HG02938 (cell line): ENCODE results near the gene NAALADL2.
"Not testable (repeated sequence)": the region's sequence is repeated elsewhere in the genome, so short reads cannot be mapped to it uniquely, and the experiment has no call there.

ENCODE experiments used
- ATAC-seq: cut with Tn5 transposase; IDR thresholded peaks from one replicate; pipeline ENCODE4 v1.9.1; 2021; ENCODE audit warnings: mild to moderate bottlenecking, moderate library complexity; ENCODE audit not compliant: unreplicated experiment

Gene NAALADL2

GRCh38 chr3:175528693-175529092, 669.6 kb downstream of the NAALADL2 start:
- not testable (repeated sequence) for ATAC-seq

- no peak for ATAC-seq
Measured at GRCh38 chr3:175535351-175535750, 676.2 kb downstream of the NAALADL2 start.

- ATAC-seq, result no peak
Measured at GRCh38 chr3:175546115-175546514, 687.0 kb downstream of the NAALADL2 start.

GRCh38 chr3:175552929-175553328, 693.8 kb downstream of the NAALADL2 start:
- ATAC-seq, result no peak

GRCh38 chr3:175554801-175555200, 695.7 kb downstream of the NAALADL2 start:
- no peak for ATAC-seq

- ATAC-seq, result no peak
Measured at GRCh38 chr3:175558261-175558660, 699.1 kb downstream of the NAALADL2 start.

GRCh38 chr3:175564363-175564762, 705.2 kb downstream of the NAALADL2 start:
- ATAC-seq, result no peak

GRCh38 chr3:175571096-175571495, 712.0 kb downstream of the NAALADL2 start:
- ATAC-seq, result no peak

GRCh38 chr3:175573226-175573625, 714.1 kb downstream of the NAALADL2 start:
- ATAC-seq, result no peak

- ATAC-seq, result no peak
Measured at GRCh38 chr3:175580318-175580717, 721.2 kb downstream of the NAALADL2 start.

GRCh38 chr3:175585898-175586297, 726.8 kb downstream of the NAALADL2 start:
- no peak for ATAC-seq

- no peak for ATAC-seq
Measured at GRCh38 chr3:175590745-175591144, 731.6 kb downstream of the NAALADL2 start.

GRCh38 chr3:175591375-175591774, 732.2 kb downstream of the NAALADL2 start:
- ATAC-seq, result no peak

GRCh38 chr3:175593331-175593730, 734.2 kb downstream of the NAALADL2 start:
- ATAC-seq, result no peak

GRCh38 chr3:175598740-175599139, 739.6 kb downstream of the NAALADL2 start:
- no peak for ATAC-seq

- no peak for ATAC-seq
Measured at GRCh38 chr3:175601521-175601920, 742.4 kb downstream of the NAALADL2 start.

- ATAC-seq, result no peak
Measured at GRCh38 chr3:175605851-175606250, 746.7 kb downstream of the NAALADL2 start.

GRCh38 chr3:175606650-175607318, 747.6 kb downstream of the NAALADL2 start:
- no peak for ATAC-seq

GRCh38 chr3:175608356-175608755, 749.2 kb downstream of the NAALADL2 start:
- no peak for ATAC-seq

- no peak for ATAC-seq
Measured at GRCh38 chr3:175608911-175609310, 749.8 kb downstream of the NAALADL2 start.

GRCh38 chr3:175612487-175613196, 753.5 kb downstream of the NAALADL2 start:
- no peak for ATAC-seq

- ATAC-seq, result not testable (repeated sequence)
Measured at GRCh38 chr3:175614107-175614506, 755.0 kb downstream of the NAALADL2 start.
